Adrenal gland (tissue), 12 donors: ENCODE data around the gene NBR1. TPM values are rescaled to one million over a fixed set of nuclear protein-coding genes. Genes with fewer than 3 reads are reported as not detected.
"Not testable (repeated sequence)": the region's sequence is repeated elsewhere in the genome, so short reads cannot be mapped to it uniquely, and the experiment has no call there.

Source experiments
- DNase-seq, 7 donors: peaks; one replicate each; pipeline ENCODE4 v3.0.0-alpha.2; 2019 to 2020
- H3K27ac ChIP-seq, 5 donors: fragments of 200-600 bp; sonication (generic) in 4 of 5; 1 replicate in 3 of 5; 2 replicates in 2 of 5; pipeline versions ENCODE4 v1.5.1 to v1.8.0; 2016 to 2020; ENCODE audit warnings: mild to moderate bottlenecking in 1 of 5
- H3K27me3 ChIP-seq: fragments of 200-600 bp; 2 replicates; pipeline ENCODE4 v1.8.0; 2021
- H3K36me3 ChIP-seq, 2 donors: fragments of 200-600 bp; replicated peaks in 1 of 2; 1 replicate in 1 of 2; 2 replicates in 1 of 2; pipeline versions ENCODE4 v1.5.1 to v1.8.0; 2018 to 2022
- H3K4me1 ChIP-seq, 2 donors: fragments of 200-600 bp; replicated peaks in 1 of 2; 1 replicate in 1 of 2; 2 replicates in 1 of 2; pipeline versions ENCODE4 v1.5.1 to v1.8.0; 2018 to 2021
- H3K4me3 ChIP-seq, 4 donors: fragments of 200-600 bp; sonication (generic) in 3 of 4; one replicate each; pipeline ENCODE4 v1.5.1; 2016 to 2018
- H3K9me3 ChIP-seq, 3 donors: fragments of 200-600 bp; sonication (generic) in 1 of 3; replicated peaks in 1 of 3; 1 replicate in 2 of 3; 2 replicates in 1 of 3; pipeline versions ENCODE4 v1.5.1 to v1.8.0; 2016 to 2021
- POLR2A ChIP-seq, 2 donors: fragments of 450-650 bp; IDR thresholded peaks; one replicate each; pipeline ENCODE4 v1.6.1; 2017; ENCODE audit warnings: antibody characterized with exemption in 2 of 2, mild to moderate bottlenecking in 2 of 2, moderate library complexity in 1 of 2
- WGBS, 4 donors: extraction: QIAGEN DNeasy Blood & Tissue Kit in 2 of 4; methylation state at CpG; one replicate each; pipeline versions ENCODE4 v1.1.5 to v1.1.7; 2013 to 2017; 5-methylcytosine and 5-hydroxymethylcytosine counted together
- intact Hi-C, 2 donors: fragments of 100-400 bp; cut with DNase I; formaldehyde crosslinking; loops; one replicate each; pipeline versions ENCODE4 v1.14.1 to v1.15.0; 2022 to 2023
- polyA plus RNA-seq, 3 donors: library from polyadenylated mRNA; stranded (reverse); fragments of 200-250 nt in 2 of 3; fragments of 350-450 nt in 1 of 3; fragmentation: Illumina TruSeq in 1 of 3; extraction: RNeasy Lipid Tissue Mini Kit (QIAGEN cat#74804) in 1 of 3; gene quantifications; one replicate each; pipeline ENCODE4 v1.2.3, GENCODE V29; 2013 to 2014
- total RNA-seq, 9 donors: library from RNA; depleted of rRNA in 4 of 9; stranded (reverse); fragments of >200 nt in 4 of 9; fragments of 120-200 nt in 1 of 9; fragmentation: NEBNext Ultra II Directional in 1 of 9; extraction: Animal tissue kit (Norgen Biotek cat#: 25700) in 1 of 9; gene quantifications; one replicate each; pipeline versions ENCODE4 v1.1.0 to v1.2.4, GENCODE V29; 2013 to 2023
- TF ChIP-seq, protein P1 (sequence below), 6 experiments: fragments of 450-650 bp in 4 of 6; fragments of 200-600 bp in 2 of 6; sonication (generic) in 1 of 6; IDR thresholded peaks; 1 replicate in 5 of 6; 2 replicates in 1 of 6; pipeline versions ENCODE4 v1.5.1 to v1.8.0; 2016 to 2021; ENCODE audit warnings: antibody characterized with exemption in 6 of 6, mild to moderate bottlenecking in 2 of 6, moderate library complexity in 1 of 6
- donor health status: healthy with polysubstance abuse.
- donor health status: Bipolar disorder and iron deficiency.
- donor health status: DM: yes; HTN: yes; CAD: no.
- donor health status: DM: no; HTN: no; CAD: no.
- donor health status: DM: no; HTN: no; CAD: no.
- donor health status: DM: yes; HTN: yes; CAD: no.

The NBR1 gene
- total and polyA plus RNA-seq, 12 donors: 38.6 to 139 (median 106) TPM

DNA sequence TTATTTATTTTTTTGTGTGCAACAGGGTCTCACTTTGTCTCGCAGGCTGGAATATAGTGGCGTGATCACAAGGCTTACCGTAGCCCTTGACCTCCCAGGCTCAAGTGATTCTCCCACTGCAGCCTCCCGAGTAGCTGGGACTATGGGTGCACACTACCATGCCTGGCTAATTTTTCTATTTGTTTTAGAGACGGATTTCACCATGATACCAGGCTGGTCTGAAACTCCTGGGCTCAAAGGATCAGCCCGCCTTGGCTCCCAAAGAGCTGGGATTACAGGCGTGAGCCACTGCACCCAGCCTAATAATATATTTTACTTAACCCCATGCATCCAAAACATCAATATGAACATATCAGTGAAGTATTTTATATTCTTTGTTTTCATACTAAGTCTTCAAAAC, 55.4 kb downstream of the NBR1 start:
- H3K36me3 ChIP-seq: no peaks in the 10 kb centered on the region
- no peak overlapping the region for H3K27ac ChIP-seq
- no peak overlapping the region for H3K4me3 ChIP-seq
- no peaks in the 10 kb centered on the region for H3K4me1 ChIP-seq
- TF ChIP-seq POLR2A (IDR thresholded peaks at IDR 0.05): no peak
- TF ChIP-seq, protein P1, sequence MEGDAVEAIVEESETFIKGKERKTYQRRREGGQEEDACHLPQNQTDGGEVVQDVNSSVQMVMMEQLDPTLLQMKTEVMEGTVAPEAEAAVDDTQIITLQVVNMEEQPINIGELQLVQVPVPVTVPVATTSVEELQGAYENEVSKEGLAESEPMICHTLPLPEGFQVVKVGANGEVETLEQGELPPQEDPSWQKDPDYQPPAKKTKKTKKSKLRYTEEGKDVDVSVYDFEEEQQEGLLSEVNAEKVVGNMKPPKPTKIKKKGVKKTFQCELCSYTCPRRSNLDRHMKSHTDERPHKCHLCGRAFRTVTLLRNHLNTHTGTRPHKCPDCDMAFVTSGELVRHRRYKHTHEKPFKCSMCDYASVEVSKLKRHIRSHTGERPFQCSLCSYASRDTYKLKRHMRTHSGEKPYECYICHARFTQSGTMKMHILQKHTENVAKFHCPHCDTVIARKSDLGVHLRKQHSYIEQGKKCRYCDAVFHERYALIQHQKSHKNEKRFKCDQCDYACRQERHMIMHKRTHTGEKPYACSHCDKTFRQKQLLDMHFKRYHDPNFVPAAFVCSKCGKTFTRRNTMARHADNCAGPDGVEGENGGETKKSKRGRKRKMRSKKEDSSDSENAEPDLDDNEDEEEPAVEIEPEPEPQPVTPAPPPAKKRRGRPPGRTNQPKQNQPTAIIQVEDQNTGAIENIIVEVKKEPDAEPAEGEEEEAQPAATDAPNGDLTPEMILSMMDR (IDR thresholded peaks at IDR 0.05): no peak
- H3K9me3 ChIP-seq: no peaks in the 10 kb centered on the region
- intact Hi-C loops: no loop called here
- 92 to 97% (median 95%) methylated on average over 7 of the region's 7 CpGs for WGBS, 4 donors
- H3K27me3 ChIP-seq: no peaks in the 10 kb centered on the region
- DNase-seq: peak in 2 of 7 donors; percentile 2 to 6

DNA sequence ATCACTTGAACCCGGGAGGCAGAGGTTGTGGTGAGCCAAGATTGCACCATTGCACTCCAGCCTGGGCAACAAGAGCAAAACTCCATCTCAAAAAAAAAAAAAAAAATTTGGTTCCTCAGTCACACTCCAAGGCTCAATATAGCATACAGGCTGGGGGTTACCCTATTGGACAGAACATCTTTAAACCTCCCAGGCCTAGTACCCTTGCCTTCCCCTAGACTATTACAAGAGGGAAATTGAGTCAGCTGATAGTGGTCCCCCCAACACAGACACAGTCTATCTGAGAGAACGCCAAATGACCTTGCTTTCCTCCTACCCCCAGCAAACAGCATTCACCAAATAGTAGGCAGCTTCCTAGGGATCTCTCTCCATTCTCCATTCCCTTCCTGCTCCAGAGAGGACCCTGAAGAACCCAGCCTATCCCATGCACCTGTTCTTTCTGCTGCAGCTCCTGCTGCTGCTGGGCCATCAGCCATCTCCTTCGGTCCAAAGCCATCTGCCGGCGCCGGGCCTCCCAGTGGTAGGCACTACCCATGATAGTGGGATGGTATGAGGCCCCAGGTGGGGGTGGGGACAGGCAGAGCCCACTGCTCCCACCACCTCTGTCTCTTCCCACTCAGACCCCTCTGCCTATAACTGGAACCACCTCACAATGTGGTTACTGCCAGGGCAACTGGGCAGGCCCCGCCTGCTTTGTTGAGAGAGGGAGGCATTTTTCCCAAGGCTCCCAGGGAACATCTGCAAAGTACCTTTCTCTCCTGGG, 57.2 kb downstream of the NBR1 start, which contains the start of gene CCDC200:
Gene CCDC200, minus strand, starts transcription at position 604 of the 763 bp plus-strand sequence. Its CDS starts 69 bp downstream, at position 535.
- H3K36me3 ChIP-seq, H3K9me3 ChIP-seq, H3K4me1 ChIP-seq, H3K4me3 ChIP-seq, H3K27ac ChIP-seq, DNase-seq, intact Hi-C loops, H3K27me3 ChIP-seq: not testable (repeated sequence)
- no CpG with 5 or more reads among the region's 7 CpGs for WGBS, 4 donors

DNA sequence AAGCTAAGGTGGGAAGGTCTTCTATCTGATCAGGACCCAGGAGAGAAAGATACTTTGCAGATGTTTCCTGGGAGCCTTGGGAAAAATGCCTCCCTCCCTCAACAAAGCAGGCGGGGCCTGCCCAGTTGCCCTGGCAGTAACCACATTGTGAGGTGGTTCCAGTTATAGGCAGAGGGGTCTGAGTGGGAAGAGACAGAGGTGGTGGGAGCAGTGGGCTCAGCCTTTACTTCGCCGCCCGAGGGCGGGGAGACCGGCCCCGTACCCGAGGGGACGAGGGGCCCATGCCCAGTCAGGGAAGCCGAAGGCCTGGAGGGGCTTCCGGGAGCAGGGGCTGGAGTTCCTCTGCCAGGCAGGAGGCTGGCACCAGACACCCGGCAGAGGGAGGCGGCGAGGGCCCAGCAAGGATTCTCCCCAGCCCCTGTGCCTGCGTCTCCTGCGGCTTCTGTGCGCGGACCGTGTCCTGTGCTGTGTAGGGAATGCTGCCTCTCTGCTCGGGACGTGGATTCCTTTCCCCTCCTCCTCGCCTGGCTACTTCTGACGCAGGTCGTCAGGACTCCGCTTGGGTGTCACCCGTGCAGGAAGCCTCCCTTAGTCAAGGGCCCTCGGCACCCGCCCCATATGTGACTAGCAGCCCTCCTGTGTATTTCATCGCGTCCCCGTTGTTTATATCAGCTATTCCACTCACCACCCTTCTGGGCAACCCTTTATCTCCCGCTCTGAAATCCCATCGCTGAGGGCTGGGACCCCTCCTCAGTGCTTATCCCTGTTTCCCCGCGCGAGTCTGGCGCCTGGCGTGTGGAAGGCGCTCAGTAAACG, 60.4 kb downstream of the NBR1 start:
- intact Hi-C loops, H3K4me1 ChIP-seq, H3K9me3 ChIP-seq, H3K4me3 ChIP-seq, H3K27me3 ChIP-seq, H3K36me3 ChIP-seq: not testable (repeated sequence)
- 42 to 77% (median 66%) methylated on average over 7 to 18 of the region's 40 CpGs for WGBS, 4 donors
- DNase-seq: peak in 5 of 7 donors; percentile 4 to 25 (median 12)
- H3K27ac ChIP-seq: peak overlapping the region in 1 of 5 donors; percentile 29

DNA sequence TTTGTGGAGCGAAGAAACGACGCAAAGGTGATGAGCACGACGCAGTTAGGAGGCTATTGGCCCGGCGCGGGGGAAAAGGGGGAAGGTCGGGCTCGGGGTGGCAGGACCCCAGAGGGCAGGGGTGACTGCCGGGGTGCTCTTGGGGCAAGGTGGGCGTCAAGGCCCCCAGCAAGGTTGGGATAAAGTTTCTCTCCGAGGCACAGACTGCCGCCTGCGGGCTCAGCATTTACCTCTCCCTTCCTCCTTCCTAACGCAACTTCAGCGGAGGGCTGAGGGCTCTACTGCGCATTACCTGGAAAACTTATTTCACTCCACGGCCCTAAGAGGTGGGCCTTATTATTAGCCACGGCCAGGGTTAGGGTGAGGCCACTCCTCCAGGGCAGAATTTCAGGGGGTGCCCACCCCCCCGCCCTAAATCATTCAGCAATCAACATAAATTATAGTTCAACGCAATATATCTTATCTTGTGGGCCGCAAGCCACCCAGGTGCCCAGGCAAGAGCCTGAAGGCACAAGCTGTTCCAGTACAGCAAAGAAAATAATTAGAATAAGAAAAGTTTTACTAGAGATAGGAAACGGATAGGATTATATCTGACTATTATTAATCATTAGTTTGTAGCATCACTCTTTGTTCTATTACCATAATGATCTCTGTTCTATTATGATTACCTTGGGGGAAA, 61.1 kb downstream of the NBR1 start:
- H3K36me3 ChIP-seq, H3K9me3 ChIP-seq, H3K27me3 ChIP-seq, H3K4me1 ChIP-seq, intact Hi-C loops, H3K4me3 ChIP-seq: not testable (repeated sequence)
- peak overlapping the region in 1 of 5 donors; percentile 29 for H3K27ac ChIP-seq
- peak; percentile 31 to 77 (median 64) for DNase-seq
- 74 to 82% (median 80%) methylated on average over 5 to 20 of the region's 24 CpGs for WGBS, 4 donors

DNA sequence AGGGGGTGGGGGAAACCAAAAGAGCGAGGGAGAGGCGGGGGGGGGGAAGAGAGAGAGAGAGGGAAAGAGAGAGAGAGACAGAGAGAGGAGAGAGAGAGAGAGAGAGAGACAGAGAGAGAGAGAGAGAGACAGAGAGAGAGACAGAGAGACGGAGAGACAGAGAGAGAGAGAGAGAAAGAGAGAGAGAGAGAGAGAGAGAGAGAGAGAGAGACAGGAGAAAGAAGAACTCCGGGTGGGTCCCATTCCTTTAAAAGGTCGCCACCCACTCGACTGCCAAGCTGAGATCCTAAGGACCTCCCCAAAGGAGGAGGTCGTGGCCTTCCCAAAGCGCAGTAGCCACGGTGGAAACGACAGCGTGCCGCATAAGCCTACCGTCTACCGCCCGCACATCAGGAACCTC, 62.2 kb downstream of the NBR1 start:
- H3K27ac ChIP-seq, H3K9me3 ChIP-seq, DNase-seq, intact Hi-C loops, H3K4me3 ChIP-seq, H3K27me3 ChIP-seq, H3K4me1 ChIP-seq, H3K36me3 ChIP-seq: not testable (repeated sequence)
- WGBS, 4 donors: 0% methylated on average over 2 of the region's 15 CpGs; no CpG with 5 or more reads in 3 of the 4 donors

DNA sequence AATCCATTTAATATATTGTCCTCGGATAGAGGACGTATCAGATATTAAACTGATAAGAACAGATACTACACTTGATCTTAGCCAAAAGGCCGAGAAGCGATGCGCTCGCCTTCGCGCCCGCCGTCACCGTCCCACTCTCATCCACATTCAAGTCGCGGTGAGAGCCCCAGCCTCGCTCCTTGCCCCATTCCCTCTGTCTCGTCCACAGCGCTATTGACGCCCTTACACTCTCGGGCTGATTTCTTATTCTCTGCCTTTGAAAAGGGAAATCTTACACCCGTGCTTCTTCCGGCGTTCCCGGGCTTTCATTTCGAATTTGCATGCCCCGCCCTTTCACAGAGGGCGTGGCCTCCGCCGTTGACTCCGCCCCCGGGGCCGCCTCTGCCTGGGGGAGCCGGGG, 62.9 kb downstream of the NBR1 start, which contains the start of gene RNU2-1:
Gene RNU2-1, minus strand, starts transcription at position 101 of the 400 bp plus-strand sequence.
- H3K27ac ChIP-seq, H3K27me3 ChIP-seq, H3K4me1 ChIP-seq, H3K36me3 ChIP-seq, DNase-seq, H3K9me3 ChIP-seq, H3K4me3 ChIP-seq, intact Hi-C loops: not testable (repeated sequence)
- WGBS, 4 donors: no CpG with 5 or more reads among the region's 31 CpGs

DNA sequence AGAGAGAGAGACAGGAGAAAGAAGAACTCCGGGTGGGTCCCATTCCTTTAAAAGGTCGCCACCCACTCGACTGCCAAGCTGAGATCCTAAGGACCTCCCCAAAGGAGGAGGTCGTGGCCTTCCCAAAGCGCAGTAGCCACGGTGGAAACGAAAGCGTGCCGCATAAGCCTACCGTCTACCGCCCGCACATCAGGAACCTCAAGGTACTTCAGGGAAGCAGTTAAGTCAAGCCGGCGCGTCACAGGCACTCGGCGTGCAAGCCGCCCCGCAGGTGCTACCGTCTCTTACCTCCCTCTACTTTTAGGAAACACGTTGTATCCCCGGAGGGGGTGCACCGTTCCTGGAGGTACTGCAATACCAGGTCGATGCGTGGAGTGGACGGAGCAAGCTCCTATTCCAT, 68.6 kb downstream of the NBR1 start:
- H3K4me1 ChIP-seq, H3K36me3 ChIP-seq, intact Hi-C loops, DNase-seq, H3K9me3 ChIP-seq, H3K27me3 ChIP-seq, H3K4me3 ChIP-seq, H3K27ac ChIP-seq: not testable (repeated sequence)
- 0% methylated on average over 1 of the region's 26 CpGs; no CpG with 5 or more reads in 3 of the 4 donors for WGBS, 4 donors

DNA sequence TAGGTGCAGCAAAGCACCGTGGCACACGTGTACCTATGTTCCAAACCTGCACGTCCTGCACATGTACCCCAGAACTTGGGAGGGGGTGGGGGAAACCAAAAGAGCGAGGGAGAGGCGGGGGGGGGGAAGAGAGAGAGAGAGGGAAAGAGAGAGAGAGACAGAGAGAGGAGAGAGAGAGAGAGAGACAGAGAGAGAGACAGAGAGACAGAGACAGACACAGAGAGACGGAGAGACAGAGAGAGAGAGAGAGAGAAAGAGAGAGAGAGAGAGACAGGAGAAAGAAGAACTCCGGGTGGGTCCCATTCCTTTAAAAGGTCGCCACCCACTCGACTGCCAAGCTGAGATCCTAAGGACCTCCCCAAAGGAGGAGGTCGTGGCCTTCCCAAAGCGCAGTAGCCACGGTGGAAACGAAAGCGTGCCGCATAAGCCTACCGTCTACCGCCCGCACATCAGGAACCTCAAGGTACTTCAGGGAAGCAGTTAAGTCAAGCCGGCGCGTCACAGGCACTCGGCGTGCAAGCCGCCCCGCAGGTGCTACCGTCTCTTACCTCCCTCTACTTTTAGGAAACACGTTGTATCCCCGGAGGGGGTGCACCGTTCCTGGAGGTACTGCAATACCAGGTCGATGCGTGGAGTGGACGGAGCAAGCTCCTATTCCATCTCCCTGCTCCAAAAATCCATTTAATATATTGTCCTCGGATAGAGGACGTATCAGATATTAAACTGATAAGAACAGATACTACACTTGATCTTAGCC, 69.8 kb downstream of the NBR1 start:
- H3K4me3 ChIP-seq, H3K27ac ChIP-seq, intact Hi-C loops, H3K27me3 ChIP-seq, H3K36me3 ChIP-seq, H3K9me3 ChIP-seq, DNase-seq, H3K4me1 ChIP-seq: not testable (repeated sequence)
- WGBS, 4 donors: no CpG with 5 or more reads among the region's 34 CpGs

DNA sequence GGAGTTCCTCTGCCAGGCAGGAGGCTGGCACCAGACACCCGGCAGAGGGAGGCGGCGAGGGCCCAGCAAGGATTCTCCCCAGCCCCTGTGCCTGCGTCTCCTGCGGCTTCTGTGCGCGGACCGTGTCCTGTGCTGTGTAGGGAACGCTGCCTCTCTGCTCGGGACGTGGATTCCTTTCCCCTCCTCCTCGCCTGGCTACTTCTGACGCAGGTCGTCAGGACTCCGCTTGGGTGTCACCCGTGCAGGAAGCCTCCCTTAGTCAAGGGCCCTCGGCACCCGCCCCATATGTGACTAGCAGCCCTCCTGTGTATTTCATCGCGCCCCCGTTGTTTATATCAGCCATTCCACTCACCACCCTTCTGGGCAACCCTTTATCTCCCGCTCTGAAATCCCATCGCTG, 75.4 kb downstream of the NBR1 start:
- H3K36me3 ChIP-seq, H3K4me1 ChIP-seq, DNase-seq, H3K27me3 ChIP-seq, intact Hi-C loops, H3K9me3 ChIP-seq, H3K4me3 ChIP-seq: not testable (repeated sequence)
- H3K27ac ChIP-seq: peak overlapping the region in 1 of 5 donors; percentile 75
- 3 to 28% (median 8%) methylated on average over 7 to 18 of the region's 23 CpGs for WGBS, 4 donors
